Mesothelial cell of epicardium (in vitro differentiated cells): ENCODE results near the gene SLC2A14. TPM values are rescaled to one million over a fixed set of nuclear protein-coding genes. Genes with fewer than 3 reads are reported as not detected.
"Not testable (repeated sequence)": the region's sequence is repeated elsewhere in the genome, so short reads cannot be mapped to it uniquely, and the experiment has no call there.

ENCODE experiments used
- DNase-seq, 2 experiments: peaks; one replicate each; pipeline ENCODE4 v3.0.0; 2021; ENCODE audit warnings: low spot score in 2 of 2; ENCODE audit not compliant: unreplicated experiment in 2 of 2
- H3K27ac Mint-ChIP-seq: 2 replicates; pipeline ENCODE4 v1.8.0; 2021; ENCODE audit warnings: mixed read lengths
- H3K27me3 Mint-ChIP-seq: 2 replicates; pipeline ENCODE4 v1.8.0; 2021; ENCODE audit warnings: low read depth, mixed read lengths
- H3K36me3 Mint-ChIP-seq: 2 replicates; pipeline ENCODE4 v1.8.0; 2021; ENCODE audit warnings: mixed read lengths
- H3K4me1 Mint-ChIP-seq: 2 replicates; pipeline ENCODE4 v1.8.0; 2021; ENCODE audit warnings: mixed read lengths
- H3K4me3 Mint-ChIP-seq: 2 replicates; pipeline ENCODE4 v1.8.0; 2021; ENCODE audit warnings: mild to moderate bottlenecking, moderate library complexity, mixed read lengths
- H3K9me3 Mint-ChIP-seq: 2 replicates; pipeline ENCODE4 v1.8.0; 2021; ENCODE audit warnings: mixed read lengths
- CTCF ChIP-seq: fragments of 200-600 bp; sonication (generic); IDR thresholded peaks from one replicate; pipeline ENCODE4 v1.5.0; 2021; ENCODE audit warnings: antibody characterized with exemption; ENCODE audit not compliant: unreplicated experiment
- total RNA-seq: library from RNA; stranded (reverse); gene quantifications from 3 replicates; pipeline ENCODE4 v1.2.1, GENCODE V29; 2021

Gene SLC2A14
- total RNA-seq, 1 donor from 2014 or later = 4.9 TPM

- H3K27ac Mint-ChIP-seq = no peak overlapping the region
- TF ChIP-seq CTCF = no peak
Observed at GRCh38 chr12:7870335-7870734, 2.4 kb downstream of the SLC2A14 start.

DNA sequence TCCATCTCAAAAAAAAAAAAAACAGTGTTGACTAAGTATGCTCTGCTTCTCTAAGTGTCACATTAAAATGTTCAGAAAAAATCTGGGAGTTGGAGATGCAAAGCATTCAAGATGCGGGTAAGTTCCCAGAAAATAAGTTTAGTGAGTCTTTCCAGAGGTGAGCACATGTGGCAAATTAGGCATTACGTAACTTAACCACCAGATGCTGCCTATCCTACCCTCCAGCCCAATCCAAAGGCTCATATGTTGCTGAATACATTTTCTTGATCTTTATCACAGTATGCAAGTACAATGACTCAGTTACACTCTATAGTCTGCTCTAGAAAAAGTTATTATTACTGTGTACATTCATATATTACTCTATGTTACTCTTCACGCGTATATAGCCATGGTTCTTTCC is 3.6 kb downstream of the SLC2A14 start:
- Mint-ChIP-seq H3K27me3 (no peaks in the 10 kb centered on the region), H3K27ac (no peak overlapping the region), H3K36me3 (no peaks in the 10 kb centered on the region), H3K4me1 (no peaks in the 10 kb centered on the region), H3K9me3 (no peaks in the 10 kb centered on the region), H3K4me3 (no peak overlapping the region)
- no peak for DNase-seq
- TF ChIP-seq CTCF = no peak

More at GRCh38 chr12:7870335-7870734, 2.4 kb downstream of the SLC2A14 start:
- H3K36me3 Mint-ChIP-seq = no peaks in the 10 kb centered on the region
- no peak overlapping the region for H3K4me3 Mint-ChIP-seq
- no peaks in the 10 kb centered on the region for H3K9me3 Mint-ChIP-seq
- DNase-seq = no peak
- no peaks in the 10 kb centered on the region for H3K4me1 Mint-ChIP-seq
- no peaks in the 10 kb centered on the region for H3K27me3 Mint-ChIP-seq

DNA sequence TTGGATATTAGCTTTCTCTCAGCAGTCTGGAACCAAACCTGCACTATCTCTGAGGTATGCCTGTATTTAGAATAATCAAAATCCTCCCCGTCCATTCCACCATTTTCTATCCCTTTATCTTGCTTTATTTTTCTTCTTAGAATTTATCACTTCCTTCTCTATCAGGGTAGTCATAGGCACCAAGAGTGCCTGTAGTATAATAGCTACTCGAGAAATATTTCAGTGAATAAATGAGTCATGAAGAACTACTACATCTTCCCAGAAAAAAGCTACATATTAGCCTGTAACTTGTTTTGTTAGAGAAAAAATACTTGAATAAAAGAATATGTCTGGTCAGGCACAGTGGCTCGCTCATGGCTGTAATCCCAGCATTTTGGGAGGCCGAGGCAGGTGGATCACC is 4.3 kb downstream of the SLC2A14 start:
- Mint-ChIP-seq H3K9me3 (no peaks in the 10 kb centered on the region), H3K4me3 (no peak overlapping the region), H3K4me1 (no peaks in the 10 kb centered on the region), H3K27me3 (no peaks in the 10 kb centered on the region), H3K36me3 (no peaks in the 10 kb centered on the region), H3K27ac (no peak overlapping the region)
- no peak for DNase-seq
- TF ChIP-seq CTCF = no peak

DNA sequence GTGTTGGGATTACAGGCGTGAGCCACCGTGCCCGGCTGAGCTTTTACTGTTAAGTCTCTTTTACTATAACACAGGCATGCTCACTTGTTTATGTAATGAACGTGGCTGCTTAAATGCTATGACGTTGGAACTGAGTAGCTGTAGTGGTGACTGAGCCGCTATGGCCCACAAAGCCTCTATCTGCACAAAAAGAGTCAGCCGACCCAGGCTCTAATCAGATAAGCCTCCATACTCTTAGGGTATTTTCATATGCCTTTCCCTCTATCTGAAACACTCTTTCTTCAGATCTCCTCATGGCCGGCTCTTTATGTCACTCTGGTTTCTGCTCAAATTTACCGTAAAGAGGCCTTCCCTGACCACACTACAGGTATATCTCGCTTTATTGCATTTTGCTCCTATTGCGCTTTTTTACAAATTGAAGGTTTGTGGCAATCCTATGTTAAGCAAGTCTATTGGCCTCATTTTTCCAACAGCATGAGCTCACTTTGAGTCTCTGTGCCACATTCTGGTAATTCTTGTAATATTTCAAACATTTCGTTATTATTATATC is 8.0 kb downstream of the SLC2A14 start:
- no peak for TF ChIP-seq CTCF
- H3K27ac Mint-ChIP-seq = no peak overlapping the region
- H3K4me1 Mint-ChIP-seq = peaks cover 15% of the 10 kb centered on the region
- no peaks in the 10 kb centered on the region for H3K36me3 Mint-ChIP-seq
- DNase-seq = no peak
- no peak overlapping the region for H3K4me3 Mint-ChIP-seq
- no peaks in the 10 kb centered on the region for H3K9me3 Mint-ChIP-seq
- no peaks in the 10 kb centered on the region for H3K27me3 Mint-ChIP-seq

GRCh38 chr12:7862814-7863348 is 9.8 kb downstream of the SLC2A14 start:
- not testable (repeated sequence) for H3K9me3 Mint-ChIP-seq, H3K27ac Mint-ChIP-seq, H3K4me3 Mint-ChIP-seq, DNase-seq, H3K27me3 Mint-ChIP-seq, H3K36me3 Mint-ChIP-seq
- peaks cover 19% of the 10 kb centered on the region for H3K4me1 Mint-ChIP-seq

DNA sequence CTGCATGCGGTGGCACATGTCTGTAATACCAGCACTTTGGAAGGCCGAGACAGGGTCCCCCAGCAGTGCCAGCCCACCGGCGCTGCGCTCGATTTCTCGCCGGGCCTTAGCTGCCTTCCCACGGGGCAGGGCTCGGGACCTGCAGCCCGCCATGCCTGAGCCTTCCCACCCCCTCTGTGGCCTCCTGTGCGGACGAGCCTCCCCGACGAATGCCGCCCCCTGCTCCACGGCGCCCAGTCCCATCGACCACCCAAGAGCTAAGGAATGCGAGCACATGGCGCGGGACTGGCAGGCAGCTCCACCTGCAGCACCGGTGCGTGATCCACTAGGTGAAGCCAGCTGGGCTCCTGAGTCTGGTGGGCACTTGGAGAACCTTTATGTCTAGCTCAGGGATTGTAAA is 10.4 kb downstream of the SLC2A14 start:
- H3K36me3 Mint-ChIP-seq, H3K27ac Mint-ChIP-seq, H3K9me3 Mint-ChIP-seq, DNase-seq, H3K4me3 Mint-ChIP-seq, H3K27me3 Mint-ChIP-seq: not testable (repeated sequence)
- H3K4me1 Mint-ChIP-seq = peaks cover 19% of the 10 kb centered on the region

DNA sequence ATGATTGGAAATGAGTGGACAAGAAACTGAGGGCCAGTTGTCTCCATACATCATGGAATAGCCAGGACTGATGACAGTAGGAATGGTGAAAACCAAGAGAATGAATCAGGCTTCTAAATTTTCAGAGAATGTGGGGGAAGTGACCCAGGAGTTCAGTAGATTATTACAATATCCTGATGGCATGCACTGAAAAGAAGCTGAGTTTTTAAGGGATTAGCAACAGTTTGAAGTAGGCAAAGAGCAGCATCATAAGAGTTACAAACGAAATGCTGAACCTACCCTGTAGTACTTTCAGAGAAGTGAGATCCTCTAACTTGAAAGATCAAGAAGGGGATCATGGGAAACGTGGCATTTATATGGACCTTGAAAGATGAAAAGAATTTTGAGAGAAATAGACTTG is 13.2 kb downstream of the SLC2A14 start:
- H3K27me3 Mint-ChIP-seq = no peaks in the 10 kb centered on the region
- H3K36me3 Mint-ChIP-seq = no peaks in the 10 kb centered on the region
- H3K27ac Mint-ChIP-seq = peak overlapping the region; percentile 92
- H3K4me3 Mint-ChIP-seq = no peak overlapping the region
- DNase-seq = no peak
- H3K9me3 Mint-ChIP-seq = no peaks in the 10 kb centered on the region
- no peak for TF ChIP-seq CTCF
- H3K4me1 Mint-ChIP-seq = peaks cover 19% of the 10 kb centered on the region
